Right atrium auricular region (tissue), 2 donors: ENCODE data around the gene TIMM22. TPM values are rescaled to one million over a fixed set of nuclear protein-coding genes. Genes with fewer than 3 reads are reported as not detected.
A peak's percentile ranks its signal among the peaks of the same experiment; 100 is the strongest.
"Not testable (repeated sequence)": the region's sequence is repeated elsewhere in the genome, so short reads cannot be mapped to it uniquely, and the experiment has no call there.

Experiments used
- DNase-seq: peaks from one replicate; pipeline ENCODE4 v3.0.0-alpha.2; 2019; ENCODE audit warnings: low spot score
- H3K27ac ChIP-seq, 2 donors: fragments of 200-600 bp; sonication (generic); 1 replicate in 1 of 2; 2 replicates in 1 of 2; pipeline ENCODE4 v1.5.1; 2016 to 2019
- H3K27me3 ChIP-seq, 2 donors: fragments of 200-600 bp; sonication (generic); one replicate each; pipeline versions ENCODE4 v1.5.1 to v1.6.0; 2017 to 2019
- H3K36me3 ChIP-seq: fragments of 200-600 bp; sonication (generic); one replicate; pipeline ENCODE4 v1.5.1; 2016
- H3K4me1 ChIP-seq, 2 donors: fragments of 200-600 bp; sonication (generic); one replicate each; pipeline versions ENCODE4 v1.5.1 to v1.6.0; 2017 to 2019
- H3K4me3 ChIP-seq, 2 donors: fragments of 200-600 bp; sonication (generic); 1 replicate in 1 of 2; 2 replicates in 1 of 2; pipeline ENCODE4 v1.5.1; 2017 to 2019; ENCODE audit warnings: mild to moderate bottlenecking in 1 of 2, moderate library complexity in 1 of 2
- H3K9me3 ChIP-seq, 2 donors: fragments of 200-600 bp; sonication (generic); one replicate each; pipeline ENCODE4 v1.5.1; 2019
- total RNA-seq, 2 donors: library from RNA; depleted of rRNA; stranded (reverse); fragments of >200 nt; gene quantifications; one replicate each; pipeline ENCODE4 v1.1.0, GENCODE V29; 2016
- TF ChIP-seq, protein P1 (sequence below), 2 donors: fragments of 200-600 bp; sonication (generic); IDR thresholded peaks; one replicate each; pipeline ENCODE4 v1.5.1; 2019; ENCODE audit warnings: antibody characterized with exemption in 2 of 2

TIMM22 gene
- total RNA-seq, 2 donors from 2014 or later, result 14.8 to 15.4 TPM

GRCh38 chr17:1047177-1047878 is 50.4 kb downstream of the TIMM22 start:
- H3K9me3 ChIP-seq, result no peaks in the 10 kb centered on the region
- DNase-seq, result peak; percentile 71
- TF ChIP-seq, protein P1, sequence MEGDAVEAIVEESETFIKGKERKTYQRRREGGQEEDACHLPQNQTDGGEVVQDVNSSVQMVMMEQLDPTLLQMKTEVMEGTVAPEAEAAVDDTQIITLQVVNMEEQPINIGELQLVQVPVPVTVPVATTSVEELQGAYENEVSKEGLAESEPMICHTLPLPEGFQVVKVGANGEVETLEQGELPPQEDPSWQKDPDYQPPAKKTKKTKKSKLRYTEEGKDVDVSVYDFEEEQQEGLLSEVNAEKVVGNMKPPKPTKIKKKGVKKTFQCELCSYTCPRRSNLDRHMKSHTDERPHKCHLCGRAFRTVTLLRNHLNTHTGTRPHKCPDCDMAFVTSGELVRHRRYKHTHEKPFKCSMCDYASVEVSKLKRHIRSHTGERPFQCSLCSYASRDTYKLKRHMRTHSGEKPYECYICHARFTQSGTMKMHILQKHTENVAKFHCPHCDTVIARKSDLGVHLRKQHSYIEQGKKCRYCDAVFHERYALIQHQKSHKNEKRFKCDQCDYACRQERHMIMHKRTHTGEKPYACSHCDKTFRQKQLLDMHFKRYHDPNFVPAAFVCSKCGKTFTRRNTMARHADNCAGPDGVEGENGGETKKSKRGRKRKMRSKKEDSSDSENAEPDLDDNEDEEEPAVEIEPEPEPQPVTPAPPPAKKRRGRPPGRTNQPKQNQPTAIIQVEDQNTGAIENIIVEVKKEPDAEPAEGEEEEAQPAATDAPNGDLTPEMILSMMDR (IDR thresholded peaks at IDR 0.05), result no peak
- H3K27ac ChIP-seq, result peak overlapping the region; percentile 82 to 91
- peaks cover 24% of the 10 kb centered on the region for H3K36me3 ChIP-seq
- H3K4me3 ChIP-seq, result no peak overlapping the region
- peaks cover 0 to 52% of the 10 kb centered on the region in 2 donors for H3K4me1 ChIP-seq
- H3K27me3 ChIP-seq, result no peaks in the 10 kb centered on the region

- Histone ChIP-seq H3K4me3 (no peak overlapping the region), H3K36me3 (peaks cover 24% of the 10 kb centered on the region)
Observed at GRCh38 chr17:1047879-1048470, 51.0 kb downstream of the TIMM22 start.

DNA sequence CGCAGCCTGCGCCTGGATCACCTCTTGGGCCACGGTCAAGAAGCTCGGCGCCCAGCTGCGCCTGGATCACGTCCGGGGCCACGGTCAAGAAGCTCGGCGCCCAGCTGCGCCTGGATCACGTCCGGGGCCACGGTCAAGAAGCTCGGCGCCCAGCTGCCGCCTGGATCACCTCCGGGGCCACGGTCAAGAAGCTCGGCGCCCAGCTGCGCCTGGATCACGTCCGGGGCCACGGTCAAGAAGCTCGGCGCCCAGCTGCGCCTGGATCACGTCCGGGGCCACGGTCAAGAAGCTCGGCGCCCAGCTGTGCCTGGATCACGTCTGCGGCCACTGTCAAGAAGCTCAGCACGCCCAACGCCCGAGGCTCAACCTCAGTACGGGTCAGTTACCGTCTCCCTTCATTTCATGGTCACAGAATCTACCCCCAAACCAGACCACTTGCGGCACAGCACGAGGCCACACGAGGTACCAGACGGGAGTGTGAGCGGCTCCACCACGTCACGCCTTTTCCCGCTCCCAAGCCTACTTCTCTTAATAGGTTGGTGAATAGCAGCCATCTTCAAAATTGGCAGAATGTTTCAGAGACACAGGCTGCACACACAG is 51.7 kb downstream of the TIMM22 start:
- peaks cover 0 to 42% of the 10 kb centered on the region in 2 donors for H3K4me1 ChIP-seq
- not testable (repeated sequence) for H3K9me3 ChIP-seq, DNase-seq, H3K27me3 ChIP-seq, H3K4me3 ChIP-seq
- H3K36me3 ChIP-seq, result peaks cover 27% of the 10 kb centered on the region
- peak overlapping the region; percentile 82 to 91 for H3K27ac ChIP-seq

More at GRCh38 chr17:1047879-1048470, 51.0 kb downstream of the TIMM22 start:
- peak overlapping the region; percentile 82 to 91 for H3K27ac ChIP-seq
- H3K9me3 ChIP-seq, result no peaks in the 10 kb centered on the region
- H3K4me1 ChIP-seq, result peaks cover 0 to 48% of the 10 kb centered on the region in 2 donors
- no peaks in the 10 kb centered on the region for H3K27me3 ChIP-seq
- TF ChIP-seq, protein P1 (IDR thresholded peaks at IDR 0.05), result no peak
- DNase-seq, result no peak

GRCh38 chr17:1049446-1050225 is 52.7 kb downstream of the TIMM22 start:
- TF ChIP-seq, protein P1 (IDR thresholded peaks at IDR 0.05), result no peak
- no peaks in the 10 kb centered on the region for H3K9me3 ChIP-seq
- peaks cover 33% of the 10 kb centered on the region for H3K36me3 ChIP-seq
- DNase-seq, result no peak
- H3K4me1 ChIP-seq, result peaks cover 0 to 33% of the 10 kb centered on the region in 2 donors
- H3K27ac ChIP-seq, result no peak overlapping the region
- no peaks in the 10 kb centered on the region for H3K27me3 ChIP-seq
- no peak overlapping the region for H3K4me3 ChIP-seq

- H3K9me3 ChIP-seq, result no peaks in the 10 kb centered on the region
- no peak overlapping the region for H3K4me3 ChIP-seq
- peaks cover 40% of the 10 kb centered on the region for H3K36me3 ChIP-seq
- no peak overlapping the region for H3K27ac ChIP-seq
- H3K4me1 ChIP-seq, result peaks cover 0 to 25% of the 10 kb centered on the region in 2 donors
- TF ChIP-seq, protein P1 (IDR thresholded peaks at IDR 0.05), result no peak
- no peaks in the 10 kb centered on the region for H3K27me3 ChIP-seq
- no peak for DNase-seq
Observed at GRCh38 chr17:1050246-1050995, 53.5 kb downstream of the TIMM22 start.
